H9 (cell line): ENCODE results near the gene ASH1L. TPM values are rescaled to one million over a fixed set of nuclear protein-coding genes. Genes with fewer than 3 reads are reported as not detected.

Experiments
- DNase-seq: peaks from one replicate; pipeline ENCODE4 v3.0.0-alpha.2; 2017
- H2AFZ ChIP-seq: one replicate; pipeline ENCODE4 v1.6.1; 2013; ENCODE audit warnings: mild to moderate bottlenecking, low read length, control low read depth, moderate library complexity
- H2AK5ac ChIP-seq: 2 replicates; pipeline ENCODE4 v1.6.1; 2013; ENCODE audit warnings: low read length, control low read depth, mixed read lengths; ENCODE audit not compliant: insufficient read length
- H2BK120ac ChIP-seq: one replicate; pipeline ENCODE4 v1.6.1; 2013; ENCODE audit warnings: low read depth, mild to moderate bottlenecking, low read length, control low read depth, inconsistent platforms; ENCODE audit not compliant: poor library complexity, severe bottlenecking
- H2BK12ac ChIP-seq: 2 replicates; pipeline ENCODE4 v1.6.1; 2013; ENCODE audit warnings: low read length, control low read depth, mixed read lengths, low read depth; ENCODE audit not compliant: insufficient read length
- H2BK15ac ChIP-seq: 2 replicates; pipeline ENCODE4 v1.6.1; 2013; ENCODE audit warnings: low read depth, low read length, control low read depth
- H2BK20ac ChIP-seq: one replicate; pipeline ENCODE4 v1.6.1; 2013; ENCODE audit warnings: low read depth, mild to moderate bottlenecking, low read length, control low read depth, inconsistent platforms; ENCODE audit not compliant: poor library complexity, severe bottlenecking
- H2BK5ac ChIP-seq: 2 replicates; pipeline ENCODE4 v1.6.1; 2013; ENCODE audit warnings: low read length, control low read depth, mixed read lengths; ENCODE audit not compliant: insufficient read length
- H3K14ac ChIP-seq: 2 replicates; pipeline ENCODE4 v1.6.1; 2013; ENCODE audit warnings: low read length, control low read depth; ENCODE audit not compliant: insufficient read depth
- H3K18ac ChIP-seq: 2 replicates; pipeline ENCODE4 v1.6.1; 2013; ENCODE audit warnings: low read depth, mild to moderate bottlenecking, mixed read lengths, low read length, control low read depth; ENCODE audit not compliant: insufficient read length
- H3K23ac ChIP-seq: 2 replicates; pipeline ENCODE4 v1.6.1; 2013; ENCODE audit warnings: low read length, control low read depth, mixed read lengths, low read depth; ENCODE audit not compliant: insufficient read length
- H3K23me2 ChIP-seq: 2 replicates; pipeline ENCODE4 v1.6.1; 2013; ENCODE audit warnings: low read depth, mild to moderate bottlenecking, mixed read lengths, low read length, control low read depth; ENCODE audit not compliant: insufficient read length, poor library complexity, severe bottlenecking
- H3K27ac ChIP-seq: 2 replicates; pipeline ENCODE4 v1.5.1; 2013; ENCODE audit warnings: low read length, control low read depth, mixed read lengths, low read depth; ENCODE audit not compliant: insufficient read length
- H3K27me3 ChIP-seq: 2 replicates; pipeline ENCODE4 v1.6.1; 2013; ENCODE audit warnings: low read length, control low read depth, inconsistent platforms; ENCODE audit not compliant: insufficient read depth
- H3K4ac ChIP-seq: 2 replicates; pipeline ENCODE4 v1.6.1; 2013; ENCODE audit warnings: low read depth, mild to moderate bottlenecking, control low read depth, inconsistent platforms, low read length, moderate library complexity
- H3K4me1 ChIP-seq: 2 replicates; pipeline ENCODE4 v1.6.1; 2013; ENCODE audit warnings: low read length, control low read depth, inconsistent platforms; ENCODE audit not compliant: insufficient read depth
- H3K4me2 ChIP-seq: 2 replicates; pipeline ENCODE4 v1.6.1; 2013; ENCODE audit warnings: low read length, control low read depth, mixed read lengths; ENCODE audit not compliant: insufficient read length, insufficient read depth
- H3K56ac ChIP-seq: 2 replicates; pipeline ENCODE4 v1.6.1; 2013; ENCODE audit warnings: low read depth, mild to moderate bottlenecking, mixed read lengths, low read length, control low read depth; ENCODE audit not compliant: insufficient read length
- H3K79me1 ChIP-seq: 2 replicates; pipeline ENCODE4 v1.6.1; 2013; ENCODE audit warnings: low read depth, mild to moderate bottlenecking, moderate library complexity, low read length, control low read depth, inconsistent platforms; ENCODE audit not compliant: insufficient read depth, poor library complexity, severe bottlenecking
- H3K79me2 ChIP-seq: 2 replicates; pipeline ENCODE4 v1.6.1; 2013; ENCODE audit warnings: low read length, control low read depth, inconsistent platforms; ENCODE audit not compliant: insufficient read depth
- H3K9ac ChIP-seq: 2 replicates; pipeline ENCODE4 v1.6.1; 2013; ENCODE audit warnings: low read length, control low read depth, mixed read lengths; ENCODE audit not compliant: insufficient read length; ENCODE audit errors: extremely low read depth
- H3K9me3 ChIP-seq: one replicate; pipeline ENCODE4 v1.6.1; 2013; ENCODE audit warnings: low read depth, low read length, inconsistent platforms; ENCODE audit not compliant: control insufficient read depth
- H3T11ph ChIP-seq: one replicate; pipeline ENCODE4 v1.6.1; 2013; ENCODE audit warnings: mild to moderate bottlenecking, low read length, control low read depth, inconsistent platforms
- H4K20me1 ChIP-seq: one replicate; pipeline ENCODE4 v1.6.1; 2013; ENCODE audit not compliant: control insufficient read depth, insufficient read length, insufficient read depth
- H4K5ac ChIP-seq: 2 replicates; pipeline ENCODE4 v1.6.1; 2013; ENCODE audit warnings: low read depth, mild to moderate bottlenecking, mixed read lengths, low read length, control low read depth; ENCODE audit not compliant: insufficient read length
- H4K8ac ChIP-seq: replicated peaks from 2 replicates; pipeline ENCODE4 v1.6.1; 2013; ENCODE audit warnings: low read length, control low read depth, mixed read lengths, low read depth; ENCODE audit not compliant: insufficient read length
- H4K91ac ChIP-seq: 2 replicates; pipeline ENCODE4 v1.6.1; 2013; ENCODE audit warnings: low read depth, mild to moderate bottlenecking, moderate library complexity, mixed read lengths, low read length, control low read depth; ENCODE audit not compliant: insufficient read length
- H3K27ac Mint-ChIP-seq, 3 experiments: 2 replicates in 2 of 3; 3 replicates in 1 of 3; pipeline ENCODE4 v1.8.0; 2020 to 2021; ENCODE audit warnings: mixed read lengths in 3 of 3, mild to moderate bottlenecking in 1 of 3, moderate library complexity in 1 of 3
- H3K27me3 Mint-ChIP-seq: 2 replicates; pipeline ENCODE4 v1.8.0; 2021; ENCODE audit warnings: low read depth, mild to moderate bottlenecking, moderate library complexity, mixed read lengths
- H3K36me3 Mint-ChIP-seq, 3 experiments: 2 replicates in 2 of 3; 3 replicates in 1 of 3; pipeline ENCODE4 v1.8.0; 2020 to 2021; ENCODE audit warnings: low read depth in 3 of 3, mixed read lengths in 3 of 3; ENCODE audit not compliant: insufficient read depth in 1 of 3
- H3K4me1 Mint-ChIP-seq, 2 experiments: 2 replicates each; pipeline ENCODE4 v1.8.0; 2020; ENCODE audit warnings: mixed read lengths in 2 of 2
- H3K4me3 Mint-ChIP-seq, 2 experiments: 2 replicates in 1 of 2; 3 replicates in 1 of 2; pipeline ENCODE4 v1.8.0; 2020 to 2021; ENCODE audit warnings: mild to moderate bottlenecking in 2 of 2, mixed read lengths in 2 of 2, moderate library complexity in 1 of 2
- H3K9me3 Mint-ChIP-seq, 2 experiments: 2 replicates in 1 of 2; 3 replicates in 1 of 2; pipeline ENCODE4 v1.8.0; 2020; ENCODE audit warnings: mild to moderate bottlenecking in 2 of 2, mixed read lengths in 2 of 2, moderate library complexity in 1 of 2
- WGBS: extraction: QIAGEN DNeasy Blood & Tissue Kit; methylation state at CpG from one replicate; pipeline ENCODE4 v1.1.7; 2013; ENCODE audit warnings: missing lambda C conversion rate, low lambda C conversion rate, mixed read lengths; ENCODE audit not compliant: insufficient read length; ENCODE audit errors: extremely low coverage; 5-methylcytosine and 5-hydroxymethylcytosine counted together
- total RNA-seq: library from RNA; stranded (reverse); gene quantifications from 2 replicates; pipeline ENCODE4 v1.2.1, GENCODE V29; 2021
- TF ChIP-seq, protein P1 (sequence below): fragments of 200-600 bp; sonication (generic); conservative IDR thresholded peaks from 3 replicates; pipeline ENCODE4 v1.8.0; 2021; ENCODE audit warnings: antibody characterized with exemption, mild to moderate bottlenecking

Gene ASH1L
- total RNA-seq, 1 experiment from 2014 or later = 32.8 TPM

DNA sequence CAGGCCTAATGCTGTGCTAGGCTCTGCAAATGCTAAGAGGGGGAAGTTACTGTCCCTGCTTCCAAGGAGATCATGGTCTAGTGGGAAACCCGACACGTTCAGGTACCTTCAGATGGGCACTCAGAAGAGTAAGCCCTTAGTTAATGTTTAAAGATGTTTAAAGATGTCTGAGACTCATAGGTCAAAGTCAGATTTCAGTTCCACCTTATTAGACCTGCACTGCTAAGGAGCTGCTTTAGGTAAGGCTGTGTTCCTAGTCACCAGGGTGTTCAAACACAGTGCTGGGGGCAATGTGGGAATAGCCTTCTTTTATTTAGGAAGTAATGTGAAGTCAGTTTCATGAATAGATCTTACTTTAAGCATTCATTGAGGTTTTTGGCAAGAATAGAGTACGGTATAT, 245.7 kb downstream of the ASH1L start:
- no peak overlapping the region for H3K4me2 ChIP-seq
- H3K4me1 ChIP-seq = no peaks in the 10 kb centered on the region
- H3K27me3 Mint-ChIP-seq = no peaks in the 10 kb centered on the region; the same call in 1 of the 2 replicates
- no peak overlapping the region for H2BK12ac ChIP-seq
- no peak overlapping the region for H3K23ac ChIP-seq
- peaks cover 24 to 30% of the 10 kb centered on the region in 2 experiments for H3K4me1 Mint-ChIP-seq
- H3K14ac ChIP-seq = no peak overlapping the region
- no peak overlapping the region for H2BK5ac ChIP-seq
- H3K4me3 Mint-ChIP-seq = no peak overlapping the region
- H2BK15ac ChIP-seq = no peak overlapping the region
- no peak overlapping the region for H2BK20ac ChIP-seq
- no peaks in the 10 kb centered on the region for H4K20me1 ChIP-seq
- H3K56ac ChIP-seq = no peak overlapping the region
- no peak overlapping the region for H3T11ph ChIP-seq
- H2AK5ac ChIP-seq = no peak overlapping the region
- no peaks in the 10 kb centered on the region for H3K9me3 Mint-ChIP-seq
- H3K27ac ChIP-seq = no peak overlapping the region
- H4K5ac ChIP-seq = no peak overlapping the region
- H3K23me2 ChIP-seq = peaks cover 8% of the 10 kb centered on the region
- H3K4ac ChIP-seq = no peak overlapping the region
- DNase-seq = no peak
- no peaks in the 10 kb centered on the region for H3K79me1 ChIP-seq
- TF ChIP-seq, protein P1, sequence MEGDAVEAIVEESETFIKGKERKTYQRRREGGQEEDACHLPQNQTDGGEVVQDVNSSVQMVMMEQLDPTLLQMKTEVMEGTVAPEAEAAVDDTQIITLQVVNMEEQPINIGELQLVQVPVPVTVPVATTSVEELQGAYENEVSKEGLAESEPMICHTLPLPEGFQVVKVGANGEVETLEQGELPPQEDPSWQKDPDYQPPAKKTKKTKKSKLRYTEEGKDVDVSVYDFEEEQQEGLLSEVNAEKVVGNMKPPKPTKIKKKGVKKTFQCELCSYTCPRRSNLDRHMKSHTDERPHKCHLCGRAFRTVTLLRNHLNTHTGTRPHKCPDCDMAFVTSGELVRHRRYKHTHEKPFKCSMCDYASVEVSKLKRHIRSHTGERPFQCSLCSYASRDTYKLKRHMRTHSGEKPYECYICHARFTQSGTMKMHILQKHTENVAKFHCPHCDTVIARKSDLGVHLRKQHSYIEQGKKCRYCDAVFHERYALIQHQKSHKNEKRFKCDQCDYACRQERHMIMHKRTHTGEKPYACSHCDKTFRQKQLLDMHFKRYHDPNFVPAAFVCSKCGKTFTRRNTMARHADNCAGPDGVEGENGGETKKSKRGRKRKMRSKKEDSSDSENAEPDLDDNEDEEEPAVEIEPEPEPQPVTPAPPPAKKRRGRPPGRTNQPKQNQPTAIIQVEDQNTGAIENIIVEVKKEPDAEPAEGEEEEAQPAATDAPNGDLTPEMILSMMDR = no peak
- H3K79me2 ChIP-seq = 0 out of 2 replicates have a peak, but pooled peaks cover 2% of the 10 kb centered on the region
- no peak overlapping the region for H4K91ac ChIP-seq
- H4K8ac ChIP-seq = no peak overlapping the region
- H3K9ac ChIP-seq = no peak overlapping the region
- H3K27ac Mint-ChIP-seq = no peak overlapping the region
- whole genome bisulfite sequencing = no CpG with 5 or more reads among the region's 3 CpGs
- no peaks in the 10 kb centered on the region for H3K27me3 ChIP-seq
- H3K36me3 Mint-ChIP-seq = peaks cover 34 to 49% (median 46%) of the 10 kb centered on the region in 3 experiments; a peak in 6 of 7 replicates
- H2BK120ac ChIP-seq = no peak overlapping the region
- no peak overlapping the region for H2AFZ ChIP-seq
- H3K18ac ChIP-seq = no peak overlapping the region
- no peaks in the 10 kb centered on the region for H3K9me3 ChIP-seq
